Neural crest cell (in vitro differentiated cells): ENCODE results near the gene GPR157. TPM values are rescaled to one million over a fixed set of nuclear protein-coding genes. Genes with fewer than 3 reads are reported as not detected.

Source experiments
- DNase-seq: peaks from one replicate; pipeline ENCODE4 v3.0.0; 2021; ENCODE audit warnings: low read depth, mixed read lengths, low spot score
- H3K27ac Mint-ChIP-seq: one replicate; pipeline ENCODE4 v1.8.0; 2021; ENCODE audit warnings: mild to moderate bottlenecking, mixed read lengths; ENCODE audit not compliant: unreplicated experiment
- H3K27me3 Mint-ChIP-seq: 2 replicates; pipeline ENCODE4 v1.8.0; 2021; ENCODE audit warnings: low read depth, mild to moderate bottlenecking, mixed read lengths
- H3K36me3 Mint-ChIP-seq: 2 replicates; pipeline ENCODE4 v1.8.0; 2021; ENCODE audit warnings: low read depth, mild to moderate bottlenecking, mixed read lengths
- H3K4me1 Mint-ChIP-seq: 2 replicates; pipeline ENCODE4 v1.8.0; 2021; ENCODE audit warnings: mixed read lengths
- H3K4me3 Mint-ChIP-seq: one replicate; pipeline ENCODE4 v1.8.0; 2021; ENCODE audit warnings: mild to moderate bottlenecking, mixed read lengths
- H3K9me3 Mint-ChIP-seq: 2 replicates; pipeline ENCODE4 v1.8.0; 2021; ENCODE audit warnings: mixed read lengths
- CTCF ChIP-seq: fragments of 200-600 bp; sonication (generic); conservative IDR thresholded peaks from 2 replicates; pipeline ENCODE4 v1.5.0; 2021; ENCODE audit warnings: antibody characterized with exemption, mild to moderate bottlenecking
- long read RNA-seq: library from polyadenylated mRNA; unstranded; transcript quantifications from one replicate; pipeline ENCODE4 v2.0.0, GENCODE V29; 2020
- total RNA-seq: library from RNA; stranded (reverse); gene quantifications from 2 replicates; pipeline ENCODE4 v1.2.1, GENCODE V29; 2021

GPR157 gene
- 1.3 and 1.9 TPM in 2 replicates for total RNA-seq
- long read RNA-seq: 0 reads

DNA sequence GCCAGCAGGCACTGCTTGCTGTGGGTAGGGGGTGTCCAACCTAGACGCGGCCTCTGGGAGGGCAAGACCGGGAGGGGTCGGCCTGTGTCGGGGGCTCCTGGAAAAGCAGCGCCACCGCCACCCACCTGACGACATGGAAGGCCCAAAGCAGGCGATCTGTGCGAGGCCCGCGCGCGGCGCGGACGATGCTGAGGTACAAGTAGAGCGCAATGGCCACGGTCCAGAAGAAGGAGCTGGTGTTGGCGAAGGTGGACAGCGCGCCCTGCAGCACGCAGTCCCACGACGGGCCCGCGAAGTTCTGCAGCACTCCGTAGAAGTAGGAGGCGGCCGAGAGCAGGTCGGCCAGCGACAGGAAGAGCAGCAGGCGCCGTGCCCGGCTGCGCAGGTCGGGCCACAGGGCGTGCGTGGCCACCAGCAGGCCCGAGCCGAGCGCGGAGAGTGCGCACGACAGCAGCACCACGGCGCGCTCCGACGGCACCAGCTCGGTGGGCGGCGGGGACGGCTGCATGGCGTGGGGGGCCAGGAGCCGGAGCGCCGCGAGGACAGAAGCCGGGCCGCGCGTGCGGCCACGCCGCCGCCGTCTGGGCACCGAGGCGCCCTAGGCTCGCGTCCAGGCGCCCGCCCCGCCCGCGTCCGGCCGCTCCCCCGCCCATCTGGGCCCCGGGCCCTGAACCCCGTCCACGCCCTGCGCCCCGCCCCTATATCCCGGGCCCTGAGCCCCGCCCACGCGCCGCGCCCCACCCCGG is at the start of gene GPR157:
TSS of gene GPR157 (minus strand) at position 583 of the 746 bp plus-strand sequence. CDS start at position 508, 75 bp downstream.
- peaks cover 66% of the 10 kb centered on the region for H3K27me3 Mint-ChIP-seq
- peak; percentile 43 for DNase-seq
- no peak for TF ChIP-seq CTCF
- H3K36me3 Mint-ChIP-seq: no peaks in the 10 kb centered on the region
- peaks cover 9% of the 10 kb centered on the region for H3K4me1 Mint-ChIP-seq
- H3K9me3 Mint-ChIP-seq: peaks cover 4% of the 10 kb centered on the region
- H3K4me3 Mint-ChIP-seq: peak within 1 kb of the TSS; percentile 78
- no peak within 1 kb of the TSS for H3K27ac Mint-ChIP-seq

- no peak for TF ChIP-seq CTCF
- Mint-ChIP-seq H3K27me3 (peaks cover 12% of the 10 kb centered on the region), H3K27ac (no peak overlapping the region), H3K4me1 (peaks cover 15% of the 10 kb centered on the region), H3K4me3 (no peak overlapping the region), H3K36me3 (no peaks in the 10 kb centered on the region), H3K9me3 (no peaks in the 10 kb centered on the region)
- no peak for DNase-seq
Measured at GRCh38 chr1:9174762-9175161, 45.9 kb upstream of the GPR157 start.

GRCh38 chr1:9174243-9174642 is 45.3 kb upstream of the GPR157 start:
- H3K4me3 Mint-ChIP-seq: no peak overlapping the region
- H3K9me3 Mint-ChIP-seq: no peaks in the 10 kb centered on the region
- DNase-seq: no peak
- H3K27me3 Mint-ChIP-seq: peaks cover 9% of the 10 kb centered on the region
- H3K4me1 Mint-ChIP-seq: peaks cover 15% of the 10 kb centered on the region
- TF ChIP-seq CTCF: no peak
- peak overlapping the region; percentile 35 for H3K27ac Mint-ChIP-seq
- H3K36me3 Mint-ChIP-seq: no peaks in the 10 kb centered on the region

DNA sequence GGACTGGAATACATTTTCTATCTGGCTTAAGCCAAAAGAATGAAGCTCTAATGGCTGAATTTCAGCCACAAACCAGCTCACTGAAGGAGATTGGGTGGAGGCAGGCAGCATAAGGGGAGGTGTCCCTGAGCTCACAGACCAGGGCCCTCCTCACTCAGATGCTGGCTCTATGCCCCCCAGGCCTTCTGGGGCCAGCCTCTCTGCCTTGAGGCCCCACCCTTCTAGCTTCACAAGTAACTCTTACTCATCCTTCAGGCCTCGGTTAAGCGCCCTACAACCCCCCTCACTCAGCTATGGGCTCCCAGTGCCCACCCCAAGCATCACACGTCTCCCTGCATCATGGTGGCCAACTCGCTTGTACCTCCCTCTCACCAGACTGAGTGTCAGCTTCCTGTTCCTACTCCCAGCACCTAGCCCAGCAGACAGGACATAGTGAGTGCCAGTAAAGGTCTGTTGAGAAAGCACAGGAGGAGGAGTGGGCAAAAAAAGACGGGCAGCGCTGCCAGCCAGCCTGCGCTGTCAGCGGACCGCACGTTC is 40.8 kb upstream of the GPR157 start:
- H3K27ac Mint-ChIP-seq: no peak overlapping the region
- peaks cover 7% of the 10 kb centered on the region for H3K27me3 Mint-ChIP-seq
- peaks cover 17% of the 10 kb centered on the region for H3K4me1 Mint-ChIP-seq
- no peaks in the 10 kb centered on the region for H3K9me3 Mint-ChIP-seq
- TF ChIP-seq CTCF: no peak
- H3K36me3 Mint-ChIP-seq: no peaks in the 10 kb centered on the region
- no peak overlapping the region for H3K4me3 Mint-ChIP-seq
- no peak for DNase-seq

- Mint-ChIP-seq H3K27ac (no peak overlapping the region), H3K36me3 (no peaks in the 10 kb centered on the region), H3K9me3 (no peaks in the 10 kb centered on the region), H3K4me1 (peaks cover 26% of the 10 kb centered on the region), H3K27me3 (peaks cover 3% of the 10 kb centered on the region), H3K4me3 (no peak overlapping the region)
- DNase-seq: no peak
- no peak for TF ChIP-seq CTCF
Measured at GRCh38 chr1:9167638-9168037, 38.7 kb upstream of the GPR157 start.
